A673 (cell line): ENCODE results near the gene PDCD1.

Experiments used
- EZH2 ChIP-seq: fragments of 200-600 bp; sonication (generic); IDR thresholded peaks from 2 replicates; pipeline ENCODE4 v1.6.1; 2017; ENCODE audit warnings: borderline replicate concordance, low read depth, mild to moderate bottlenecking, mixed read lengths, antibody characterized with exemption, low read length; ENCODE audit not compliant: poor library complexity, severe bottlenecking
- TF ChIP-seq, protein P1 (sequence below): fragments of 300-800, 200-600 bp; sonication (generic); conservative IDR thresholded peaks from 2 replicates; pipeline ENCODE4 v1.5.1; 2017; ENCODE audit warnings: low read depth, mild to moderate bottlenecking, antibody characterized with exemption, low read length, moderate library complexity, mixed read lengths

- TF ChIP-seq, protein P1, sequence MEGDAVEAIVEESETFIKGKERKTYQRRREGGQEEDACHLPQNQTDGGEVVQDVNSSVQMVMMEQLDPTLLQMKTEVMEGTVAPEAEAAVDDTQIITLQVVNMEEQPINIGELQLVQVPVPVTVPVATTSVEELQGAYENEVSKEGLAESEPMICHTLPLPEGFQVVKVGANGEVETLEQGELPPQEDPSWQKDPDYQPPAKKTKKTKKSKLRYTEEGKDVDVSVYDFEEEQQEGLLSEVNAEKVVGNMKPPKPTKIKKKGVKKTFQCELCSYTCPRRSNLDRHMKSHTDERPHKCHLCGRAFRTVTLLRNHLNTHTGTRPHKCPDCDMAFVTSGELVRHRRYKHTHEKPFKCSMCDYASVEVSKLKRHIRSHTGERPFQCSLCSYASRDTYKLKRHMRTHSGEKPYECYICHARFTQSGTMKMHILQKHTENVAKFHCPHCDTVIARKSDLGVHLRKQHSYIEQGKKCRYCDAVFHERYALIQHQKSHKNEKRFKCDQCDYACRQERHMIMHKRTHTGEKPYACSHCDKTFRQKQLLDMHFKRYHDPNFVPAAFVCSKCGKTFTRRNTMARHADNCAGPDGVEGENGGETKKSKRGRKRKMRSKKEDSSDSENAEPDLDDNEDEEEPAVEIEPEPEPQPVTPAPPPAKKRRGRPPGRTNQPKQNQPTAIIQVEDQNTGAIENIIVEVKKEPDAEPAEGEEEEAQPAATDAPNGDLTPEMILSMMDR, result no peak
- no peak for TF ChIP-seq EZH2
Observed at GRCh38 chr2:241852116-241852980, 6.3 kb downstream of the PDCD1 start.
